Neuronal stem cell (in vitro differentiated cells): Measurements from ENCODE around the gene SPAG6.
A peak's percentile ranks its signal among the peaks of the same experiment; 100 is the strongest.

ENCODE experiments used
- DNase-seq: peaks from one replicate; pipeline ENCODE4 v3.0.0-alpha.2; 2013; ENCODE audit warnings: low spot score
- H2AFZ ChIP-seq: one replicate; pipeline ENCODE4 v1.6.1; 2013; ENCODE audit warnings: mild to moderate bottlenecking, low read length, inconsistent platforms
- H2AK5ac ChIP-seq: 2 replicates; pipeline ENCODE4 v1.6.1; 2013; ENCODE audit warnings: low read depth, mild to moderate bottlenecking, inconsistent platforms, low read length, moderate library complexity, mixed read lengths
- H2BK120ac ChIP-seq: 2 replicates; pipeline ENCODE4 v1.6.1; 2013; ENCODE audit warnings: low read depth, mild to moderate bottlenecking, inconsistent platforms, low read length, moderate library complexity, mixed read lengths
- H2BK12ac ChIP-seq: one replicate; pipeline ENCODE4 v1.6.1; 2013; ENCODE audit warnings: low read length, inconsistent platforms
- H2BK15ac ChIP-seq: 2 replicates; pipeline ENCODE4 v1.6.1; 2013; ENCODE audit warnings: mild to moderate bottlenecking, low read length, inconsistent platforms, mixed read lengths
- H2BK5ac ChIP-seq: one replicate; pipeline ENCODE4 v1.6.1; 2013; ENCODE audit warnings: inconsistent platforms, mild to moderate bottlenecking, low read length, moderate library complexity
- H3K14ac ChIP-seq: one replicate; pipeline ENCODE4 v1.6.1; 2013; ENCODE audit warnings: low read length, inconsistent platforms
- H3K18ac ChIP-seq: 2 replicates; pipeline ENCODE4 v1.6.1; 2013; ENCODE audit warnings: low read length, inconsistent platforms
- H3K23ac ChIP-seq: 2 replicates; pipeline ENCODE4 v1.6.1; 2013; ENCODE audit warnings: low read depth, mild to moderate bottlenecking, mixed read lengths, low read length, inconsistent platforms; ENCODE audit not compliant: poor library complexity
- H3K27ac ChIP-seq: replicated peaks from 3 replicates; pipeline ENCODE4 v1.5.1; 2013; ENCODE audit warnings: low read length, inconsistent platforms
- H3K27me3 ChIP-seq, 3 experiments: 2 replicates each; pipeline ENCODE4 v1.6.1; 2013; ENCODE audit warnings: low read length in 3 of 3, mild to moderate bottlenecking in 2 of 3, inconsistent platforms in 1 of 3, low read depth in 1 of 3, mixed read lengths in 1 of 3, moderate library complexity in 1 of 3; ENCODE audit not compliant: control insufficient read depth in 3 of 3, insufficient read depth in 3 of 3
- H3K36me3 ChIP-seq, 2 donors: replicated peaks in 1 of 2; 2 replicates each; pipeline ENCODE4 v1.6.1; 2013; ENCODE audit warnings: low read length in 2 of 2; ENCODE audit not compliant: control insufficient read depth in 2 of 2, insufficient read depth in 2 of 2
- H3K4ac ChIP-seq: 2 replicates; pipeline ENCODE4 v1.6.1; 2013; ENCODE audit warnings: inconsistent platforms, mild to moderate bottlenecking, low read length, moderate library complexity
- H3K4me1 ChIP-seq, 2 donors: 1 replicate in 1 of 2; 2 replicates in 1 of 2; pipeline ENCODE4 v1.6.1; 2013; ENCODE audit warnings: low read length in 2 of 2, low read depth in 1 of 2; ENCODE audit not compliant: control insufficient read depth in 2 of 2, insufficient read depth in 1 of 2
- H3K4me2 ChIP-seq: one replicate; pipeline ENCODE4 v1.6.1; 2013; ENCODE audit warnings: mild to moderate bottlenecking, low read length, inconsistent platforms; ENCODE audit not compliant: insufficient read depth, poor library complexity, severe bottlenecking
- H3K4me3 ChIP-seq, 2 donors: 2 replicates each; pipeline ENCODE4 v1.5.1; 2013; ENCODE audit warnings: low read length in 2 of 2, mild to moderate bottlenecking in 2 of 2, inconsistent platforms in 1 of 2, moderate library complexity in 1 of 2
- H3K79me1 ChIP-seq: one replicate; pipeline ENCODE4 v1.6.1; 2013; ENCODE audit warnings: low read depth, mild to moderate bottlenecking, inconsistent platforms, low read length, moderate library complexity
- H3K9ac ChIP-seq: one replicate; pipeline ENCODE4 v1.6.1; 2013; ENCODE audit warnings: mild to moderate bottlenecking, low read depth, low read length, inconsistent platforms; ENCODE audit not compliant: poor library complexity
- H3K9me3 ChIP-seq, 2 donors: replicated peaks in 1 of 2; 2 replicates each; pipeline versions ENCODE3 to v1.6.1; 2013; ENCODE audit warnings: low read length in 2 of 2, mild to moderate bottlenecking in 2 of 2, inconsistent platforms in 1 of 2, low read depth in 1 of 2, mixed read lengths in 1 of 2, moderate library complexity in 1 of 2; ENCODE audit not compliant: control insufficient read depth in 2 of 2, insufficient read depth in 1 of 2
- H4K8ac ChIP-seq: one replicate; pipeline ENCODE4 v1.6.1; 2013; ENCODE audit warnings: low read depth, mild to moderate bottlenecking, inconsistent platforms, low read length, moderate library complexity
- H4K91ac ChIP-seq: one replicate; pipeline ENCODE4 v1.6.1; 2013; ENCODE audit warnings: low read length, low read depth, mild to moderate bottlenecking, inconsistent platforms; ENCODE audit not compliant: poor library complexity
- WGBS, 2 donors: extraction: QIAGEN DNeasy Blood & Tissue Kit; methylation state at CpG; one replicate each; pipeline ENCODE4 v1.1.7; 2013; ENCODE audit warnings: missing lambda C conversion rate in 2 of 2, mixed read lengths in 1 of 2; ENCODE audit not compliant: insufficient read length in 2 of 2, insufficient replicate concordance in 1 of 2; ENCODE audit errors: extremely low coverage in 2 of 2; 5-methylcytosine and 5-hydroxymethylcytosine counted together

Gene SPAG6

GRCh38 chr10:22322641-22323160, 22.6 kb upstream of the SPAG6 start:
- H3K23ac ChIP-seq = no peak overlapping the region
- no peak for DNase-seq

DNA sequence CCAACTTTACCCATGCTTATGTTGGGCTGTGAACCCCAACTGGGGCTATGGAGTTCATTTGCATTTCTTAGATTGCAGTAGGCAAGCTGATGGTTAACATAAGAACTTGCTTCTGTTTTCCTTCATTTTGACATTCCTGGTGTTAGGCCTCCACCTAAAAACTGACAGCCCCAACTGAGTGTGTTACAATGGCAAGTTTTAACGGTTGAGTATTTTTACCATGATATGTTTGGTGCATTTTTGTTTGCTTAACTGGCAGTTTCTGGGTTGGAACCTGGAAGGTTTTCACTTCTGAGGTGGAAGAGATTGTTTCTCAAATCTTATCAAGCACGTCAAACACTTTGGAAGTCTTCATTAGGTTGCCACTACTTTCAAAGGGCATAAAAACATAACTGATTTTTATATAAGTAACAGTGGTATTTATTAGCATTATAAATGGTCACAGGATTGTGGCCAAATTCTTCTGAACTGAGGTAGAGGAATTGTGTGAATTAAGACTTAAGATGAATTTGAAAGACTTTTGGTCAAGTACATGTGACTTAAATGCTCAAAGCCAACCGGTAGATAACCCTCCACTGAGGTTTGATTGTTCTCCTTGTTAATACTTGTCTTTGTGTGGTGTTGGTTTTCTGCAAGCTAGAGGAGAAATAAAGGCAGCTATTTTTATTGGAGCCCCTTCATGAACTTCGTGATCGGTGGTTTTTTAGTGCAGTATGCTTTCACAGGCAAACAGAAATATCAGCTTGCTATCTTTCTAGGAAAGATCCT, 21.6 kb upstream of the SPAG6 start:
- no peak overlapping the region for H3K4me2 ChIP-seq
- no peak overlapping the region for H2AFZ ChIP-seq
- peak overlapping the region in 1 of 2 donors; percentile 18 for H3K4me3 ChIP-seq
- H2BK120ac ChIP-seq = no peak overlapping the region
- H3K4ac ChIP-seq = no peak overlapping the region
- peaks cover 6 to 34% of the 10 kb centered on the region in 2 donors for H3K4me1 ChIP-seq
- no peak overlapping the region for H3K18ac ChIP-seq
- no peak overlapping the region for H3K14ac ChIP-seq
- H2BK12ac ChIP-seq = no peak overlapping the region
- H3K27me3 ChIP-seq = peaks cover 10 to 40% (median 23%) of the 10 kb centered on the region in 3 experiments
- WGBS, 2 donors = no CpG with 5 or more reads among the region's 5 CpGs
- no peak overlapping the region for H3K27ac ChIP-seq
- no peak overlapping the region for H4K91ac ChIP-seq
- peaks cover 0 to 26% of the 10 kb centered on the region in 2 donors for H3K36me3 ChIP-seq
- H3K9ac ChIP-seq = no peak overlapping the region
- H2AK5ac ChIP-seq = no peak overlapping the region
- H2BK15ac ChIP-seq = no peak overlapping the region
- no peaks in the 10 kb centered on the region for H3K9me3 ChIP-seq
- no peak for DNase-seq
- no peaks in the 10 kb centered on the region for H3K79me1 ChIP-seq
- H4K8ac ChIP-seq = no peak overlapping the region
- no peak overlapping the region for H3K23ac ChIP-seq
- H2BK5ac ChIP-seq = no peak overlapping the region

More at GRCh38 chr10:22322641-22323160, 22.6 kb upstream of the SPAG6 start:
- H3K4me2 ChIP-seq = no peak overlapping the region
- H2AFZ ChIP-seq = no peak overlapping the region
- no peak overlapping the region for H3K4ac ChIP-seq
- WGBS, 2 donors = no CpG with 5 or more reads among the region's 5 CpGs
- H3K36me3 ChIP-seq = peaks cover 0 to 15% of the 10 kb centered on the region in 2 donors
- H3K27me3 ChIP-seq = peaks cover 10 to 44% (median 26%) of the 10 kb centered on the region in 3 experiments
- no peak overlapping the region for H2BK5ac ChIP-seq
- no peak overlapping the region for H3K27ac ChIP-seq
- no peak overlapping the region for H2BK120ac ChIP-seq
- H3K9me3 ChIP-seq = no peaks in the 10 kb centered on the region
- H3K18ac ChIP-seq = no peak overlapping the region
- H2BK12ac ChIP-seq = no peak overlapping the region
- no peak overlapping the region for H4K91ac ChIP-seq
- H4K8ac ChIP-seq = no peak overlapping the region
- H3K14ac ChIP-seq = no peak overlapping the region
- H3K4me3 ChIP-seq = peak overlapping the region in 1 of 2 donors; percentile 53
- peaks cover 6 to 34% of the 10 kb centered on the region in 2 donors for H3K4me1 ChIP-seq
- no peak overlapping the region for H2BK15ac ChIP-seq
- H2AK5ac ChIP-seq = no peak overlapping the region
- no peaks in the 10 kb centered on the region for H3K79me1 ChIP-seq
- H3K9ac ChIP-seq = no peak overlapping the region

DNA sequence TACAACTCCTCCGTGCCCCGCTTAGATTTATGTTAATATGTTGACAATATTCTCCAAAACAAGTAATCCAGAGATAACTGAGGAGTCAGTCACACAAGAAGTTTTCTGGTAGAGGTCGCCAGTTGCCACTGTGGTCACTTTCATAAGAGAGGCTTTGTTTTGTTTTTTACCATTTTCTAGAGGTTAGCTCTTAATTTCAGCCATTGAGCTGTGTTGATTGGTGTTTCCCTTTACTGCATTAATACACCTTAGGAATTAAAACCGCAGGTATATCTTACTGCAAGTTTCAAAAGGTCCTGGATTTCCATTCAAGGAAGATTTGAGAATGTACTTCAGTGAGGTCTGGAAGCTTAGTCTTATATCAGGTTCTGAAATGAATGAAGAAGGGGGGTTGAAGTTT, 20.9 kb upstream of the SPAG6 start:
- Histone ChIP-seq H3K4me1 (peaks cover 6 to 34% of the 10 kb centered on the region in 2 donors), H2BK12ac (no peak overlapping the region), H2AK5ac (no peak overlapping the region), H3K23ac (no peak overlapping the region), H3K4me2 (no peak overlapping the region), H3K27ac (no peak overlapping the region), H2BK120ac (no peak overlapping the region), H2AFZ (no peak overlapping the region), H2BK15ac (no peak overlapping the region), H4K8ac (no peak overlapping the region), H4K91ac (no peak overlapping the region), H3K79me1 (no peaks in the 10 kb centered on the region), H3K27me3 (peaks cover 10 to 40% (median 17%) of the 10 kb centered on the region in 3 experiments), H3K9me3 (no peaks in the 10 kb centered on the region), H3K18ac (no peak overlapping the region), H3K14ac (no peak overlapping the region), H3K4me3 (peak overlapping the region in 1 of 2 donors; percentile 53), H2BK5ac (no peak overlapping the region), H3K36me3 (peaks cover 3 to 33% of the 10 kb centered on the region in 2 donors), H3K4ac (no peak overlapping the region), H3K9ac (no peak overlapping the region)
- DNase-seq = no peak
- WGBS, 2 donors = no CpG with 5 or more reads among the region's 4 CpGs

GRCh38 chr10:22324893-22325271, 20.4 kb upstream of the SPAG6 start:
- H3K4me2 ChIP-seq = peak overlapping the region; percentile 65
- no peak overlapping the region for H3K27ac ChIP-seq
- peak overlapping the region; percentile 44 for H2AFZ ChIP-seq
- no peak overlapping the region for H3K14ac ChIP-seq
- H3K27me3 ChIP-seq = peaks cover 10 to 35% (median 13%) of the 10 kb centered on the region in 3 experiments
- no CpG with 5 or more reads among the region's 9 CpGs for WGBS, 2 donors
- H3K18ac ChIP-seq = no peak overlapping the region
- no peaks in the 10 kb centered on the region for H3K79me1 ChIP-seq
- H2BK120ac ChIP-seq = no peak overlapping the region
- H3K36me3 ChIP-seq = peaks cover 3 to 37% of the 10 kb centered on the region in 2 donors
- no peaks in the 10 kb centered on the region for H3K9me3 ChIP-seq
- no peak overlapping the region for H2AK5ac ChIP-seq
- H3K9ac ChIP-seq = no peak overlapping the region
- peaks cover 5 to 31% of the 10 kb centered on the region in 2 donors for H3K4me1 ChIP-seq
- H4K91ac ChIP-seq = no peak overlapping the region
- H3K4me3 ChIP-seq = peak overlapping the region; percentile 53 to 75
- no peak for DNase-seq
- H3K4ac ChIP-seq = no peak overlapping the region
- H2BK5ac ChIP-seq = no peak overlapping the region
- H2BK15ac ChIP-seq = no peak overlapping the region
- no peak overlapping the region for H3K23ac ChIP-seq
- no peak overlapping the region for H2BK12ac ChIP-seq
- H4K8ac ChIP-seq = no peak overlapping the region
